ELR (cell line): ENCODE results near the gene TBC1D9B.
A peak's percentile ranks its signal among the peaks of the same experiment; 100 is the strongest.
"Not testable (repeated sequence)": the region's sequence is repeated elsewhere in the genome, so short reads cannot be mapped to it uniquely, and the experiment has no call there.

Source experiments
- DNase-seq: peaks from one replicate; pipeline ENCODE4 v3.0.0-alpha.2; 2015; ENCODE audit warnings: low read depth

Gene TBC1D9B

DNA sequence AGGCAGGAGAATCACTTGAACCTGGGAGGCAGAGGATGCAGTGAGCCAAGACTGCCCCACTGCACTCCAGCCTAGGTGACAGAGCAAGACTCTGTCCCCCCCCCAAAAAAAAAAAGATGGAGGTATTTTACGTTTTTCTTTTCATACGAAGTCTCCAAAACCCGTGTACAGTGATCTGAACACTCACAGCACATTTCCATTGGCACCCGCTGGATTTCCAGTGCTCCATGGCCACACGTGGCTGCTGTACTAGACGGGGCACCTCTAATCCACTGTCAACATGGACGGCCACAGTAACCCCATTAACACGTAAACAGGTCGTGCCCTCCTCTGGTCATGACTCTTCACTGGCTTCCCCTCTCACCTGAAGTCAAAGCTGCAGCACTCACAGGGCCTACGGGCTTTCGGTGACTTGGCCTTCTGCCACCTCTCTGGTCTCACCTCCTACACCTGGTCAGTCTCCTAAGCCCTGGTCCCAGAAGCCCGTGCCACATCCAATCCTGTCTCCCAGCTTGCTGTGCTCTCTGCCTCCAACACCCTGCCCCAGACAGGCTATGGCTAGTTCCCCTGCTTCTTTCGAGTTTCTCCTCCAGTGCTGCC lies 22.1 kb downstream of the TBC1D9B start:
- no peak for DNase-seq

DNA sequence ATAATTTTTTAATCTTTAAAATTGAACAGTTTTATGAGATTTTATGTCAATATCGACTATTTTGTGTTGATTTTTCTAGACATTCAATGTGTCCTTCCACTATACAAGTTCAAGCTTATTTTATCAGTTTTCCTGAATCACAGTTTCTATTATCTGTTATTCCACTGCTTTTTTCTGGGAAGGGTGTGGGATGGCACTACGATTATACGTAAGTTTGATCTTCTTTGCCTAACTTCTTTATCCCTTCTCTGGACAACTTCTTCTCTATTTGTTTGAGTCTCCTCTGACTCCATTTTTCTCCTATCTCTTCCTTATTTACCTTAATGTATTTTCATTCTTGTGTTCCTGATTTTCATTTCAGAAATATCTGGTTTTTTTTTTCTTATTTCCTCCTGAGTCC lies 24.5 kb downstream of the TBC1D9B start:
- DNase-seq = no peak

DNA sequence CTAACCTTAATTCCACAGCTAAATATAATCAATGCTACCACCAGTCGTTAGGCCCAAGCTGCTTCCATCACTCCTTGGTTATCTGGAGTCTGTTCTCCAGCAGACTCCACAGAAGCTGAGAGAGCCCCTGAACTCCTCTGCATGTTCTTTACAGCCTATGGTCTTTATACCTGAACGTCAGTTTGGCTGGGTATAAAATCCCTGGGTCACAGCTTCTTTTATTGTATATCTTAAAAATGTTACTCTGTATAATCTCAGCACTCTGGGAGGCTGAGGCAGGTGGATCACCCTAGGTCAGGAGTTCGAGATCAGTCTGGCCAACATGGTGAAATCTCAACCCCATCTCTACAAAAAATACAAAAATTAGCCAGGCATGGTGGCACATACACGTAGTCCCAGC lies 25.4 kb downstream of the TBC1D9B start:
- DNase-seq = no peak

DNA sequence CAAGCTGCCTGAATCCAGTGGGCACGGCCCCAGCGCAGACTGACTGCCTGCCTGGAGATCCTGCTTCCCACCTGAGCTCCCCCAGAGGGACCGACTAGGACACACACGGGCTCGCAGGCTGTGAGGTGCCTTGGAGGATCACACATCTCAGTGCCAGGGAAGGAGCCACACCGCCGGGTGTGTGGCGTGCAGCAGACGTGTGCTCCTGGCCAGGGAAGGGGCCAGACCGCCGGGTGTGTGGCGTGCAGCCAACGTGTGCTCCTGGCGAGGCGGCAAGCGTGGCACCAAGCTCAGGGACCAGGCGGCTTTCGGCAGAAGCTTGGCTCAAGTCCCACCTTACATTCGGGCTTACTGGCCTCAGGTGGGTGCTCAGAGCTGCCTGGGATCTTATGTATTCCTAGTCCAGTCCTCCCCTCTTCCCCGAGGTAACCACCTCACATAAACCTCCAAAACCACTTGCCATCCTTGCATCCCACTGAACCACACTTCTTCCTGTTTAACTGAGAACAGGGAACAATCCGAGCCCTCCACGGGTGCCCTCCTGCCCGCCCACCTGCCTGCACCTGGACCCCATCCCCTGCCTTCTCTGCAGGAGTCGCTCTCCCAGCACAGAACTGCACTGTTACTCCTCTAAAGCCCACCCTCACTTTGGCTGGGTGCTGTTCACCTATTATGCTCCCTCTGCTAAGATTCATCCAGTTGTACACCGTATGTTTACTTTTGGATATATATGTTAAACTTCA lies 26.7 kb downstream of the TBC1D9B start:
- DNase-seq = no peak

DNA sequence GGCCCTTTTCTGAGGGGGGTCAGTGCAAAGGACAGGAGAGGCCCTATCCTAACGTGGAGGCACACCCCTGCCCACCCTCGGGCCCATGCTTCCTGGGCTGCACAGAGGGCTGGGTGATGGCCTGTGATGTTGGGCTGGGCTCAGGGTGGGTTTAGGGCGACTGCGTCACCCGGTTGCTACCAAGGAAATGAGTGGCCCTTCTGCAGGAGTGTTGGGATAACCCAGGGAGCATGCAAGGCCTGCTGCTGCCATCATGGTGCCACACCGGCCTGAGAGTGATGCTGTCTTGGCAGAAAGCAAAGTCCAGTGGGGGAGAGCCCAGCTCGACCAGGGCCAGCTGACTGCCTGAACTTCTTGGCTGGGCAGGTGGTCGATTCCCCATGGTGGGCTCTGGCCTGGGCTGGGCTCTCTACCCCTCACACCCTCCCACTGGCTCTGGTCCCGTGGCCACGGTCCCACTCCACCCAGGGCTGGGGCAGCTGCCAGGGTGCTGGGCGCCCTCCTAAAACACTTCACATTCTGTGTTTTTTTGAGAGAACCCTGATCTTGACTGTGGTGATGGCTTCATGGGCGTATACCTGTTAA lies 27.5 kb downstream of the TBC1D9B start:
- DNase-seq = no peak

DNA sequence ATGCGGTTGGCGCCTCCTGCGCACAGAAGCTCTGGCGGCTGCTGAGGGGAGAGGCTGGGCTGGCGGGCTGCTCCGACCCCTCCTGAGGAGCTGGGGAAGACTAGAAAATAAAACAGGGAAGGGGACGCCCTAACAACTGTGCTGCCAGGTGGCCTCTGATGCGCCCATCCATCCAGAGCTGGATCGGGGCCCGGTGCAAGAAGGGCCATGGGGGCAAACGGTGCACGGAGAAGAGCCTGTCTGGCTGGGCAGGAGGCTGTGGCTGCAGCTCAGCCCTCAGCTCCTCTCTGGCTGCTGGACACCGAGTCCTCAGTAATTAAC lies 28.0 kb downstream of the TBC1D9B start:
- DNase-seq = no peak

DNA sequence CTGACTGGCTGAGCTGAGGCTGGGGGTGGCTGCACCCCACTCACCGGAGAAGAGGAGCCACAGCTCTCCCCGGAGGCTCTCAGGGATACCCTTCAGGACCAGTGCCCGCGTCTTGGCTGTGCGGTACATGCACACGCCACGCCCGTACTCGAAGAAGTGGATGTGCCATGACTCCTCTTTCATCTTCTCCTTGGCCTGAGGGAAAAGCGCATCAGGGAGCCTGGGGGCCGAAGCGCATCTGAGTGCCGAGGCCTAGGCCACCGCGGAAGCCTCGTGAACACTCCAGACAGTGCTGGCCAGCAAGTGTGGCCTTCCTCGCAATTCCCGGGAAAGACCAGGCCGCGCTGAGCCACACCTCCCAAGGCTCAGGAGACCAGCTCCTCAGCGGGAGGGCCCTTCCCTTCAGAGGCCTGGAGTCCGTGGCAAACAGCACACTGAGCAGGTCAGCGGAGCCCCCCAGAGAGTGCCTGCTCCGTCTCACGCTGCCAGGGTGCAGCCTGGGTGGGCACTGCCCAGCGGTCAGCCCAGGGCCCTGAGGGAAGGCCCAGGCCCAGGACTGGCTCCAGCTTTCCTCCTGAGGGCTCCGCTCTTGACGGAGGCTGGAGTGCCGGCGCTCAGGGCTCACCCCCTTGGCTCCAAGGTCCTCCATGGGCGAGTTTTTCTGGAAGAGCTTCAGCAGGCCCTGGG lies 28.6 kb downstream of the TBC1D9B start:
- no peak for DNase-seq

DNA sequence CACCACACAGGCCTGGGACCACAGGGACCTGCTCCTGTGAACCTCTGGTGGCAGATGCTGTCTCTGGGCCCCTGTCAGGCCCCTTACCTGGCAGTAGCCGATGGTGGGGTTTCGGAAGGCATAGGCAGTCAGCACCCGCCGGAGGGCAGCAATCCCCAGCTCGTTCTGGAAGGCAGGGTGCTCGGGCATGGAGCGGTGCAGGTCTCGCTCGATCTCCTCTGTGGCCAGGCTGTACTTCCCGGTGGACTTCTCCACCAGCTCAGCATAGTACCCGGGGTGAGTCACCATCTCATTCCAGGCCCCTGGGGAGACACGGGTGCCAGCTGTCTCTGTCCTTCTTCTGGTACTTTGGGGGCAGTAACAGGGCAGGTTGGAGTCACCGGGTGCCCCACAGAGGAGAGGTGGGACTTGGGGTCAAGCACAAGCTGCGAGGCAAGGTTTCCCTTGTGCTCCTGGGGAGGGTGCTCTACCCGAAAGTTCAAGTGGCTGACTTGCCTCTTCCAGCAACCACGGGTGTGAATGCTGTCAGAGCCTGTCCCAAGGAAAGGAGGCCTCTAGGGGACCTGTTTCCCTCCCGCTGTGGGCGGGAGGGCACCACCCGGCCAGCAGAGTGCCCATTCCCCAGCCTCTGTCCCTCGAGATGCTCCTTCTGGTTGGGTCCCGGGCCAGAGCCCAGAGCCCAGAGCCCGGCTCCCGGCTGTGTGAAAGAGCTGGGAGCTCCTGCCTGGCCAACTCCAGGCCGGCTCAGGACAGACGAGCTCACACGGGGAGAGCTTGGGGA lies 29.3 kb downstream of the TBC1D9B start:
- DNase-seq = no peak

DNA sequence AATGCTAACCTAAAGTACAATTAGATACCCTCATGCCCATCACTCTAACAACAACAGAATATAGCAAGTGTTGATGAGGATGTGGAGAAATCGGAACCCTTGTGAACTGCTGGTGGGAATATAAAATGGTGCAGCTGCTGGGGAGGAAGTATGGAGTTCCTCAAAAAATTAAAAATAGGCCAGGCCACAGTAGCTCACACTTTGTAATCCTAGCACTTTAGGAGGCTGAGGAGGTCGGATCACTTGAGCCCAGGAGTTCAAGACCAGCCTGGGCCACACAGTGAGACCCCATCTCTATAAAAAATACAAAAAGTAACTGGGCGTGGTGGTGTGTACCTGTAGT lies 31.1 kb downstream of the TBC1D9B start:
- no peak for DNase-seq

DNA sequence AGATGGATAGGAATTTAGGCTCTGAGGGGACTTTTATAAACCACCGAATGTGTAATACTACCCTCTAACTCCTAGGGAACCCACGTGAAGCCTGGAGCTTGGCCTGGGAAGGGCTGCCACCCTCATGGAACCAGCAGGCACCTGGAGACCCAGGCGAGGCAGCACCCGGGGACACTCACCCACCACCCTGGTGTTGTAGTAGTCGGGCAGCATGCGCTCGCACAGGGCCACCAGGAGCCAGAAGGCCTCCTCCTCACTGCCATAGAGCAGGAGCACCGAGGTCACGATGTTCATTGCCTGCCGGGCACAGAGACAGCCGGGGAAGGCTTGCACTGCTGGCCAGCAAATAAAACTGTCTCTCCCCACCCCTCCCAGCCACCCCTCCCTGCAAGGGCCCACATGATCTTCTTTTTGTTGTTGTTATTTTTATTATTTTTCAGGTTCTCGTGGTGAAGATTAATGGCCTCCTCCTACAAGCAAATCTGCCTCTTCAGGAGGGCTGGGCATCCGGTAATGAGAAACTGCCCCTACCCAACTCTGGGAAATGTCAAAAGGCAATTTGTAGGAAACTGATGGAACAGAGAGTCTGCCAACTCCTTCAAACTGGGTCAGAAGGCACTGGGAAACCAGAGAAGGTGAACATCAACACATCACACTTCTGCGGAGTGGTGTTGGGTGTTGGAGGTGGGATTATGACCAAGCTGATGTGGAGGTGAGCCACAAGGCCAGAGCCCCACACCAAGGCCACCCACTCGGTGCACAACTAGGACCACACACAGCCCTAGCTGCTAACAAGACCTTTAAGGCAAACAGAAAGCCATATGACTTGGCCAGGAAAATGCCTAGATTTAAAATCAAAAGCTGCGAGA lies 31.7 kb downstream of the TBC1D9B start:
- no peak for DNase-seq

DNA sequence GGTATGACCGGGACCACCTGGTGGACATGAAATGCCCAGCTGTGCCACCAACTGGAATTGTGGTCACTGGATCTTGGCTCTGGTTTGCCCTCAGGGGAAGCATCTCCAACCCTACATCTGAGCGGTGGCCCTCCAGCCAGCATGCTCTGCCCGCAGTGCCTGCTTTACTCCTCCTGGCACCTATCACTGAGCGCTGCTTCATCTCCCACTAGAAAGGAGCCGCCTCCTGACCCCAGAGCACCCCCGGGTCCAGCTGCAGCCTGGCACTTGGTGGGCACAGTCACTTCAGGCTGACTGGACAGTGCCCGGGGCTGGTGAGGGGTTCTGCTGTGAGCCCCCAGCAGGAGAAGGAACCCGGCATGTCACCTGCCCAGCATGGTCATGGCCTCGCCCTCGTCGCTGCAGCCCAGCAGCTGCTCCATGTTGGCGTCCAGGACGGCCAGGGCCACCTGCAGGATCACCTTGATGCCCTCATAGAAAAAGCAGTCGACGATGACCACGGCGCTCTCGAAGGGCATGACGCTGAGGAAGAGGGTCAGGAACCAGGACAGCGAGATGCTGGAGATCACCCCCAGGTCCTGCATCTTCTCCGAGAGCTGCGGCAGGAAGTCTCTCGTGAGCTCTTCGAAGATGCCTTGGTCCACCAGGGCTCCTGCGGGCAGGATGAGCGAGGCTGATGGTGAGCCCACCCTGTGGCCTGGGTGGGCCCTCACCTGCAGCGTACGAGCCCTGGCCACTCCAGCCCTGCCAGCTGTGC lies 33.0 kb downstream of the TBC1D9B start:
- DNase-seq = no peak

DNA sequence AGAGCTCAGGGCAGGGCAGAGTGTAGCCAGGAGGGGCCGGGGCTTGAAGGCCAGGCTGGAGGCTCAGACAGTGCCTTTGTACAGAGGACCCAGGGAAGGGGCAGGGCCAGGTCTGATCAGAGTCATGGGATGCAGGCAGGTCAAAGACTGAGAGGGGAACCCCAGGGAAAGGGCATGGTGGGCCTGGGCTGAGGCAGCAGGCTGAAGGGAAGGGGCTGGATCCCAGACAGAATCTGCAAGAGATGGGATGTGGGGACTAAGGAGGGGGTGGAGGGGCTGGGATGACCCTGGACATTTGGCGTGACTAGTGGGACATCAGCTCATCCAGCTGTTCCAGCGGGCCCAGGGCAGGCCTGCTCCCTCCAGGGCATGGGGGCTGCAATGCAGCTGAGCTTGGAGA lies 33.6 kb downstream of the TBC1D9B start:
- no peak for DNase-seq

DNA sequence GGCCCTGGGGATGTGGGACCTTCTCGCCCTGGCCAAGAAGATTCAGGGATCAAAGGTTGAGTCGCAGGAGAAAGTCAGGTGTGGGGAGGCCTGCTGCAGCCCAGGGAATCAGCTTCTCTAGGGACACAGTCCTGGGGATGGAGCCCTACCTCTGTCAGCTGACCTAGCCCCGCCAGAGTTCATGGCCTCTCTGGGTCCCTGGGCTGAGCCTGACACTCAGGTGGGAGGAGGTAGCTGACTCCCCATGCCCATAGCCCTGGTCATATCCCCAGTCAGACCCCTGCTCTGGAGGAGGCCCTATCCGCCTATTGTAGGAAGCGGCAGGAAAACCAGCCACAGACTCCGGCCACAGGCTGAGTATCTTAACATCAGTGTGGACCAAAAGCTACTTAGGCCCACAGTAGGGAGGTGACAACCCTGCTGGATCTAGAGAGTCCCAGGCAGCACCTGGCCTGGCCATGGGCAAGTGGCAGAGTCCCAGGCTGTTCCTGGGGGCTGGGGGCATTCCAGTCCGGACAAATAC lies 34.0 kb downstream of the TBC1D9B start:
- DNase-seq = no peak

DNA sequence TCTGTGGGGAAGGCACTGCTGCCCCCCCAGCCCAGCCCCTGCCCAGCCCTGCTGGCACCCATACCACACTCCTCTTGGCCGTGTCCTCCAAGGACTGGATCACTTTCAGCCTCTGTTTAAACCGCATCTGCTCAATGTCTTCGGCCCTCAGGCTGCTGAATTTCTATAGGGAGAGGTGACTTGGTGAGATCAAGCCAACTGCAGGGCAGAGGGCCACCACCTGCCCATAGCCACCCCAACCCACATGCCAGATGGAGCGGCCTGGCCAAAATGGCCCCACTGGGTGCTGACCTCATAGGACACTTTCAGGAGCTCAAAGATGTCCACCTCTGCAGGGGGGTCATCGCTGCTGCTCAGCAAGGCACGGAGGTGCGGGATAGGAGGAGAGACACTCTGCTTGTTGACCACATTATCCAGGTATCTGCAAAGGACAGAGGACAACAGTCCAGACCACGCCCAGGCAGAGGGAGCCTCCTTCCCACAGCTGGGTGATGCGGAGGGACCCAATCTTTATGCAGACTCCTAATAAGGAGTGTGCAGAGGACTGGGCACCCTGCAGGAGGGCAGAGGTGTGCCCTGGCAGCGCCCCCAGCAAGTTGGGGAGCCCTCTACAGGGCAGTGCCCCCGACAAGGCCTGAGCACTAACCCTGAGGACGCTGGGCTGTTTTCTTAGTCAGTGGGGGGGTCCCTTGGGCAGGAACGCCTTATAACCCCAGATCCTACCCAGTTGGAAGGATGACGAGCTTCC lies 34.7 kb downstream of the TBC1D9B start:
- DNase-seq = no peak

DNA sequence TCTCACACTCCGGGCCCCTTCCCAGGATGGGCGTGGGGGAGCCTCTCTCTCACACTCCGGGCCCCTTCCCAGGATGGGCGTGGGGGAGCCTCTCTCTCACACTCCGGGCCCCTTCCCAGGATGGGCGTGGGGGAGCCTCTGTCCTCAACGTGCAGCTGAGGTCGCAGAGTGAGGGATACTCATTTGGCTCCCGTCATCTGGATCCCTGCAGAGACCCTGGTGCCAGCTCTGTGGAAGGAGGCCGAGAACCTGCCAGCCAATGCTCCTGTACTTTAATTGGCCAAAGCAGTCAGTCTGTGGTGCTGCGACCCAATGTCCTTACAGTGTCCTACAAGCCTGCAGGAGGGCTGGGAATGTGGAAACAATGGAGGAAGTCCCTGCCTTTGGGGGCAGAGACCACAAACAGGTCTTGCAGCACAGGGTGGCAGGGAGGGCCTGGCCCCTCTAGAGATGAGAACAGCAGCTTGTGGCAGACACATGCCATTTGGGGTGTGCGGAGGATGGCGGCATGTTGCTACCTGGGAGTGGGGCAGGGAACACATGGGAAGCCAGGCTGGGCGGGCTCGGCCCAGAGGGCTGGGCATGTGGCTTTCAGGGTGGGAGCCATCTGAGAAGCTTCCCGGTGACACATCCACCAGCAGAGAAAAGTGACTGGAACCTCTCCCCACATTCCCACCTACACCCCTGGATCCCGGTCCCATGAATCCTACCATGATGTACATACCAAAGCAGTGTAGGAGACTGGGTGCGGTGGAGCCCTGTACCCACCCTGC lies 35.5 kb downstream of the TBC1D9B start:
- DNase-seq = no peak

DNA sequence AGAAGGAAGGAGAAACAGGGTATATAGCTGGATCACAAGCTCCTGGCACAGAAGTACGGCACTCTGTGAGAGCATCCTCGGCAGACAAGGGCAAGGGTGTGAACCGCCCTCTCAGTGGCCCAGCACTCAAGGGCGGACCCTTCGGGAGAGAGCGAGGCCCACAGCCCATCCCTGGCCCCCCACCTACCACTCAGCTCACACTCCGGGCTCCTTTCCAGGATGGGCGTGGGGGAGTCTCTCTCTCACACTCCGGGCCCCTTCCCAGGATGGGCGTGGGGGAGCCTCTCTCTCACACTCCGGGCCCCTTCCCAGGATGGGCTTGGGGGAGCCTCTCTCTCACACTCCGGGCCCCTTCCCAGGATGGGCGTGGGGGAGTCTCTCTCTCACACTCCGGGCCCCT lies 36.2 kb downstream of the TBC1D9B start:
- not testable (repeated sequence) for DNase-seq

DNA sequence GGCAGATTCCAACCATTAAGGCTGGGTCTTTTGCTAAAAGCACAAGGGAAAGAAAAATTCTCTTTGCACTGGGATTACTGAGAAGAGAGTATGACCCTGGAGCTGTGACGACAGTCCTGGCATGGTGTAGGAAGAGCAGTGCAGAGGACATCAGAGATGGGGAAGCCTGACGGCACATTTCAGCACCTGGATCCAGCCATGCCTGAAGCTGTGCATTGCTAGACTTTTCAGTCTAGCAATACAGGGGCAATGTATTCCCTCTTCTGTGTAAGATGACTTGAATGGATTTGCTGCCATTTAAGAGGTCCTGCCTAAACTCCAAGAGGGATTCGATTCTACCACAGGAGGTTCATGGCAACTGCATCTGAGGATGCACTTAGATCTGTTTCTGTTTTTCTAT lies 36.7 kb downstream of the TBC1D9B start:
- DNase-seq = no peak

DNA sequence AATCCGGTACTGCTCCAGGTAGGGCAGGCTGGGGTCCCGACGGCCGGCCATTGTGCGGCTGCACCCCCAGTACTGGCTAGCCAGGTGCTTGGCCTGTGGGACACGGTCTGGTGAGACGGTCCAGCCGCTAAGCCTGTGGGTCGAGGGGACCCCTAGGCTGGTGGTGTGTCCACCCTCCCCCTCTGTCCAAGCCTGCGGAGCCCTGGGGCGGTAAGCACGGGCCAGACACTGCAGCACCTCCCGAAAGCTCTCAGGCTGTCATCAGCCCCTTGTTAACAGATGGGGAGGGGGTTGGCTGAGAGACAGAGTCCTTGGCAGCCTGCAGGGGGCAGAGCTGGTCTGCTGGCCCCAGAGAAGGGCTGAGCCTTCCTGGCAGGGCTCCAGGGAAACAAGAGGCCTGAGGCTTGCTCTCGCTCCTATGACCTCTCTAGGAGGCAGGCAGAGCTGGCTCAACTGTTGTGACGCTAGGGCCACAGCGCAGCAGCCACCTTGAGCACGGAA lies 37.2 kb downstream of the TBC1D9B start:
- peak; percentile 43 for DNase-seq
